H1 (cell line): ENCODE results near the gene PTRH1. TPM values are rescaled to one million over a fixed set of nuclear protein-coding genes. Genes with fewer than 3 reads are reported as not detected.

ENCODE experiments used
- CTCF ChIA-PET: fragments of 300-600 bp; sonication (Branson Sonifier 250); formaldehyde crosslinking; loops from one replicate; lab custom pipeline; 2021; ENCODE audit not compliant: partially characterized antibody; lab: Charles Lee
- POLR2A ChIA-PET: fragments of 300-600 bp; sonication (Branson Sonifier 250); formaldehyde crosslinking; loops from one replicate; lab custom pipeline; 2021; ENCODE audit warnings: inconsistent platforms; ENCODE audit not compliant: partially characterized antibody; lab: Charles Lee
- DNase-seq, 2 experiments: peaks; one replicate each; pipeline versions ENCODE4 v3.0.0 to v3.0.0-alpha.2; 2010 to 2022; ENCODE audit warnings: low spot score in 2 of 2, low read depth in 1 of 2, mixed read lengths in 1 of 2
- FAIRE-seq: peaks from 2 replicates; lab custom pipeline; 2011; peaks lifted over from hg19 to GRCh38; lab: Jason Lieb, UNC
- H2AFZ ChIP-seq: 2 replicates; pipeline ENCODE4 v1.8.1; 2012; ENCODE audit warnings: low read length, inconsistent platforms
- H2AK5ac ChIP-seq: 2 replicates; pipeline ENCODE4 v1.6.1; 2013; ENCODE audit warnings: low read depth, low read length
- H2BK120ac ChIP-seq: replicated peaks from 2 replicates; pipeline ENCODE3; 2013; ENCODE audit warnings: low read depth, low read length, inconsistent platforms
- H2BK12ac ChIP-seq: 2 replicates; pipeline ENCODE4 v1.6.1; 2013; ENCODE audit warnings: low read depth, low read length
- H2BK15ac ChIP-seq: 2 replicates; pipeline ENCODE4 v1.6.1; 2013; ENCODE audit warnings: low read length
- H2BK20ac ChIP-seq: 2 replicates; pipeline ENCODE4 v1.6.1; 2013; ENCODE audit warnings: low read length
- H2BK5ac ChIP-seq: 2 replicates; pipeline ENCODE4 v1.6.1; 2013; ENCODE audit warnings: low read depth, low read length
- H3K14ac ChIP-seq: 2 replicates; pipeline ENCODE4 v1.6.1; 2013; ENCODE audit warnings: inconsistent platforms; ENCODE audit not compliant: insufficient read length
- H3K18ac ChIP-seq: 2 replicates; pipeline ENCODE4 v1.6.1; 2013; ENCODE audit warnings: low read length; ENCODE audit errors: extremely low read depth
- H3K23ac ChIP-seq: 2 replicates; pipeline ENCODE4 v1.6.1; 2013; ENCODE audit warnings: inconsistent platforms; ENCODE audit not compliant: insufficient read length
- H3K23me2 ChIP-seq: 2 replicates; pipeline ENCODE4 v1.6.1; 2013; ENCODE audit warnings: low read depth, low read length
- H3K27ac ChIP-seq: 2 replicates; pipeline ENCODE4 v1.6.1; 2011; ENCODE audit warnings: low read depth, low read length, inconsistent platforms
- H3K27me3 ChIP-seq, 4 experiments: replicated peaks in 1 of 4; 1 replicate in 1 of 4; 2 replicates in 3 of 4; pipeline versions ENCODE4 v1.6.1 to v1.8.1; 2011 to 2013; ENCODE audit warnings: low read length in 3 of 4, mild to moderate bottlenecking in 3 of 4, inconsistent platforms in 2 of 4, mixed read lengths in 2 of 4, moderate library complexity in 1 of 4; ENCODE audit not compliant: control insufficient read depth in 3 of 4, insufficient read depth in 3 of 4; ENCODE audit errors: extremely low read depth in 1 of 4
- H3K36me3 ChIP-seq, 4 experiments: 2 replicates each; pipeline versions ENCODE4 v1.6.1 to v1.8.1; 2011 to 2013; ENCODE audit warnings: mild to moderate bottlenecking in 4 of 4, low read length in 3 of 4, moderate library complexity in 2 of 4, control low read depth in 1 of 4, inconsistent platforms in 1 of 4; ENCODE audit not compliant: insufficient read depth in 4 of 4, control insufficient read depth in 2 of 4
- H3K4ac ChIP-seq: replicated peaks from 2 replicates; pipeline ENCODE3; 2013; ENCODE audit warnings: low read length, low read depth, mixed read lengths, inconsistent platforms; ENCODE audit not compliant: insufficient read length
- H3K4me1 ChIP-seq, 4 experiments: replicated peaks in 1 of 4; 1 replicate in 1 of 4; 2 replicates in 3 of 4; pipeline versions ENCODE4 v1.6.1 to v1.8.1; 2011 to 2013; ENCODE audit warnings: low read length in 3 of 4, inconsistent platforms in 2 of 4, mixed read lengths in 1 of 4; ENCODE audit not compliant: insufficient read depth in 4 of 4, control insufficient read depth in 3 of 4
- H3K4me2 ChIP-seq, 2 experiments: 2 replicates each; pipeline versions ENCODE4 v1.6.1 to v1.8.1; 2011 to 2013; ENCODE audit warnings: low read depth in 2 of 2, low read length in 2 of 2, control low read depth in 1 of 2, inconsistent platforms in 1 of 2, mild to moderate bottlenecking in 1 of 2; ENCODE audit not compliant: insufficient read depth in 1 of 2
- H3K4me3 ChIP-seq, 4 experiments: fragments of 200-600, 300-600 bp in 1 of 4; sonication (generic), shearing (Covaris generic), sonication (Bioruptor Twin) in 1 of 4; 2 replicates each; pipeline versions ENCODE4 v1.5.1 to v1.8.1; 2011 to 2016; ENCODE audit warnings: low read length in 4 of 4, low read depth in 3 of 4, control low read depth in 2 of 4, inconsistent platforms in 2 of 4, mild to moderate bottlenecking in 2 of 4, mixed read lengths in 1 of 4, moderate library complexity in 1 of 4; ENCODE audit not compliant: insufficient read depth in 2 of 4; ENCODE audit errors: extremely low read depth in 1 of 4
- H3K56ac ChIP-seq: replicated peaks from 2 replicates; pipeline ENCODE3; 2013; ENCODE audit warnings: low read depth, mild to moderate bottlenecking, mixed read lengths, low read length, inconsistent platforms; ENCODE audit not compliant: insufficient read length
- H3K79me1 ChIP-seq: 2 replicates; pipeline ENCODE4 v1.6.1; 2013; ENCODE audit warnings: low read depth, low read length, control low read depth
- H3K79me2 ChIP-seq, 2 experiments: 2 replicates each; pipeline versions ENCODE4 v1.6.1 to v1.8.1; 2012 to 2013; ENCODE audit warnings: low read length in 2 of 2, mild to moderate bottlenecking in 2 of 2, inconsistent platforms in 1 of 2; ENCODE audit not compliant: insufficient read depth in 2 of 2, control insufficient read depth in 1 of 2
- H3K9ac ChIP-seq, 4 experiments: replicated peaks in 1 of 4; 1 replicate in 1 of 4; 2 replicates in 3 of 4; pipeline versions ENCODE4 v1.6.1 to v1.8.1; 2011 to 2013; ENCODE audit warnings: low read depth in 3 of 4, low read length in 3 of 4, control low read depth in 2 of 4, mild to moderate bottlenecking in 2 of 4, moderate library complexity in 2 of 4, inconsistent platforms in 1 of 4; ENCODE audit errors: extremely low read depth in 1 of 4
- H3K9me3 ChIP-seq, 2 experiments: 2 replicates each; pipeline versions ENCODE4 v1.6.1 to v1.8.1; 2012 to 2013; ENCODE audit warnings: mild to moderate bottlenecking in 2 of 2, moderate library complexity in 2 of 2, control low read depth in 1 of 2, inconsistent platforms in 1 of 2, low read depth in 1 of 2, low read length in 1 of 2, mixed read lengths in 1 of 2; ENCODE audit not compliant: insufficient read depth in 2 of 2
- H4K20me1 ChIP-seq, 2 experiments: replicated peaks in 1 of 2; 2 replicates each; pipeline versions ENCODE3 to v1.8.1; 2011 to 2013; ENCODE audit warnings: inconsistent platforms in 2 of 2, low read length in 2 of 2, mild to moderate bottlenecking in 1 of 2; ENCODE audit not compliant: insufficient read depth in 2 of 2, control insufficient read depth in 1 of 2
- H4K5ac ChIP-seq: 2 replicates; pipeline ENCODE4 v1.6.1; 2013; ENCODE audit warnings: low read length, low read depth, mixed read lengths, inconsistent platforms; ENCODE audit not compliant: insufficient read length
- H4K8ac ChIP-seq: 2 replicates; pipeline ENCODE4 v1.8.0; 2013; ENCODE audit warnings: mild to moderate bottlenecking, moderate library complexity, low read length, inconsistent platforms; ENCODE audit not compliant: insufficient read depth; ENCODE audit errors: extremely low read depth
- H4K91ac ChIP-seq: replicated peaks from 2 replicates; pipeline ENCODE3; 2013; ENCODE audit warnings: low read length, mixed read lengths, inconsistent platforms; ENCODE audit not compliant: insufficient read length
- CHD2 ChIP-seq: IDR thresholded peaks from 2 replicates; pipeline ENCODE4 v1.6.1; 2012; ENCODE audit warnings: low read length, improper control_type of control experiment
- GTF2F1 ChIP-seq: IDR thresholded peaks from 2 replicates; pipeline ENCODE4 v1.6.1; 2012; ENCODE audit warnings: low read depth, low read length, improper control_type of control experiment, borderline replicate concordance
- KDM4A ChIP-seq: IDR thresholded peaks from one replicate; pipeline ENCODE4 v1.7.1; 2012; ENCODE audit warnings: low read depth, mild to moderate bottlenecking, moderate library complexity, low read length, inconsistent platforms; ENCODE audit not compliant: severe bottlenecking
- KDM5A ChIP-seq: fragments of 200-600 bp; IDR thresholded peaks from 2 replicates; pipeline ENCODE4 v1.7.1; 2012; ENCODE audit warnings: mild to moderate bottlenecking, low read length, inconsistent platforms, mixed read lengths
- PHF8 ChIP-seq: fragments of 200-600 bp; sonication (generic); conservative IDR thresholded peaks from 2 replicates; pipeline ENCODE4 v1.7.1; 2012; ENCODE audit warnings: low read depth, mild to moderate bottlenecking, inconsistent platforms, low read length, moderate library complexity
- SRF ChIP-seq: IDR thresholded peaks from 2 replicates; pipeline ENCODE4 v1.6.1; 2011; ENCODE audit warnings: mild to moderate bottlenecking, low read depth, low read length, moderate library complexity
- TCF12 ChIP-seq: IDR thresholded peaks from 2 replicates; pipeline ENCODE4 v1.6.1; 2011; ENCODE audit warnings: low read depth, mild to moderate bottlenecking, low read length
- WGBS, 2 experiments: shearing (Covaris generic) in 1 of 2; methylation state at CpG; one replicate each; pipeline versions ENCODE4 v1.1.6 to v1.1.7; 2013 to 2015; ENCODE audit warnings: low lambda C conversion rate in 2 of 2, mixed read lengths in 2 of 2, inconsistent platforms in 1 of 2, low coverage in 1 of 2, missing lambda C conversion rate in 1 of 2; ENCODE audit not compliant: insufficient replicate concordance in 2 of 2, insufficient coverage in 1 of 2, insufficient read length in 1 of 2; ENCODE audit errors: extremely low coverage in 1 of 2, missing lambda C conversion rate in 1 of 2; 5-methylcytosine and 5-hydroxymethylcytosine counted together
- polyA plus RNA-seq, 7 experiments: library from polyadenylated mRNA; depleted of rRNA in 3 of 7; stranded (reverse) in 5 of 7; unstranded in 2 of 7; fragments of >200 nt in 5 of 7; fragments of 200-250 nt in 2 of 7; gene quantifications; 1 replicate in 5 of 7; 2 replicates in 1 of 7; 4 replicates in 1 of 7; pipeline versions ENCODE4 v1.2.1 to v1.2.3, GENCODE V29; 2011 to 2013; ENCODE audit warnings: missing spikeins in 2 of 7, mixed read lengths in 2 of 7
- total RNA-seq: library from RNA; stranded (reverse); fragmentation: NEBNext Ultra II Directional; extraction: Animal tissue kit (Norgen Biotek cat#: 25700); gene quantifications from 2 replicates; pipeline ENCODE4 v1.2.1, GENCODE V29; 2021
- TF ChIP-seq, protein P1 (sequence below): IDR thresholded peaks from 2 replicates; pipeline ENCODE4 v1.6.1; 2012; ENCODE audit warnings: inconsistent platforms

Gene PTRH1
- total and polyA plus RNA-seq, 2 of the 8 experiments (the other 6 are each of a cell fraction or from before 2014, with no cell fraction given), result 11.1 to 19.8 TPM

DNA sequence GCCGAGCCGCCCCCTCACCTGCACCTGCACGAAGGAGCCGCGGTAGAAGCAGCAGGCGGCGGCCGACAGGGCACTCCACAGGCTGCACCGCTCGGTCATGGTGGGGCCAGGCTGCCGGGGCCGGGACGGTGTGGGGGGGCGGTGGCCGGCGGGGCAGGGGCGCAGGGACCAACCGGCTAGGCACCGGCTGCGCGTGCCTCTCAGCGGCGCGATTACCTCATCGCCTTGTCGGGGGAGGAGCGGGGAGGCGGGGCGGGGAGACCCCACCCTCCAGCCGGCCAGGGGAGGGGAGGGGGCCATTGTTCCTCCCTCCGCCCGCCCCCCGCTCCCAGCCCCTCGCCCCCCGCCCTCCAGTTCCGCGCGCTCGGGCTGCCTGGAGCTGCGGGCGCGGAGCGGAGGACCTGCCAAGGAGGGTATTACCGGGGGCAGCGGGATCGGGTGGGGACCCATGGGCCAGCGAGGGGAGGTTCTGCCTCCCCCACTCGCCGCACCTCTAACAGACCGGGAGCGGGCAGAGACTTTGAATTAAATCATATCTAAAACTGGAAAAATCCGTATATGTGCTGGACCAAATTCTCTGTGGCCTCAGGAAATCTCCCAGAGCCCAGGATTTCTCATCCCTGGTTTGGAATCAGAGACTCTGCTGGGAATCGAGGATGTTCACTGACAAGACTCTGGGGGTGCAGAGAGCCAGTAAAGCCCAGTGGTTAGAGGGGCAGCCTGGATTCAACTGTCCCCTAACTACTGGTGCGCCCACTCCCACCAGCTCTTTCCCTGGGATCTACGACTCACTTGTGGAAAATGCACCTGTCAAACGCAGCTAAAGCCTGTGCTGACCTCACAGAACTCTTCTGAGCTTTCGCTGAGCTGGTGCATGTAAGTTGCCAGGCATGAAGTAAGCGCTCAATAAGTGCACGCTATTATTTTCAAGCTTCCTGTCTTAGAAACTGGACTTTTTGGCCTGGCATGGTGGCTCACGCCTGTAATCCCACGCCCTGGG lies 39.9 kb upstream of the PTRH1 start:
- H2BK5ac ChIP-seq, result no peak overlapping the region
- no peaks in the 10 kb centered on the region for H3K79me1 ChIP-seq
- H3K4me2 ChIP-seq, result peak overlapping the region; percentile 80 to 98
- ChIA-PET POLR2A (interaction anchor here (0.6 to 2.4 kb wide), 9 partner anchors 9 to 120 kb away, joined by 3 to 12 read pairs (median 4); no protein-coding TSS in a partner anchor), CTCF (interaction anchor here (0.6 to 3.5 kb wide), 9 partner anchors 8 to 1134 kb away, joined by 3 to 18 read pairs (median 3); partner anchors contain the start of genes SH2D3C and TOR2A)
- H3K9ac ChIP-seq, result peak overlapping the region in 3 of 4 experiments; percentile 38 to 69 (median 59); a peak in 2 of 7 replicates
- no peak overlapping the region for H2BK120ac ChIP-seq
- peaks cover 13% of the 10 kb centered on the region; the same call in 1 of the 2 replicates for H3K23me2 ChIP-seq
- H3K56ac ChIP-seq, result no peak overlapping the region
- peaks cover 0 to 4% (median 1%) of the 10 kb centered on the region in 4 experiments; a peak in 4 of 7 replicates for H3K4me1 ChIP-seq
- no peak overlapping the region for H3K4ac ChIP-seq
- H3K18ac ChIP-seq, result no peak overlapping the region
- H3K9me3 ChIP-seq, result no peaks in the 10 kb centered on the region
- peaks cover 5 to 21% of the 10 kb centered on the region in 2 experiments for H4K20me1 ChIP-seq
- no peak for FAIRE-seq
- H2BK12ac ChIP-seq, result no peak overlapping the region
- no peak overlapping the region for H2AFZ ChIP-seq
- no peak overlapping the region; the same call in 1 of the 2 replicates for H4K8ac ChIP-seq
- peak; percentile 38 to 79 for DNase-seq
- TF ChIP-seq GTF2F1, result no peak
- peak; percentile 40; the same call in 1 of the 2 replicates for TF ChIP-seq PHF8
- peak; percentile 19 for TF ChIP-seq KDM4A
- TF ChIP-seq SRF, result no peak
- no peak for TF ChIP-seq KDM5A
- no peak for TF ChIP-seq TCF12
- TF ChIP-seq, protein P1, sequence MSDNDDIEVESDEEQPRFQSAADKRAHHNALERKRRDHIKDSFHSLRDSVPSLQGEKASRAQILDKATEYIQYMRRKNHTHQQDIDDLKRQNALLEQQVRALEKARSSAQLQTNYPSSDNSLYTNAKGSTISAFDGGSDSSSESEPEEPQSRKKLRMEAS, result peak; percentile 36; the same call in 1 of the 2 replicates
- TF ChIP-seq CHD2, result no peak
- H4K5ac ChIP-seq, result no peak overlapping the region
- no peaks in the 10 kb centered on the region for H3K36me3 ChIP-seq
- no peak overlapping the region for H4K91ac ChIP-seq
- no peak overlapping the region for H2BK20ac ChIP-seq
- H3K23ac ChIP-seq, result no peak overlapping the region
- H2BK15ac ChIP-seq, result no peak overlapping the region
- no peak overlapping the region; the same call in 1 of the 2 replicates for H3K27ac ChIP-seq
- no peak overlapping the region for H2AK5ac ChIP-seq
- WGBS, 2 experiments, result 26% methylated on average over 22 of the region's 61 CpGs; no CpG with 5 or more reads in 1 of the 2 experiments
- H3K27me3 ChIP-seq, result peaks cover 0 to 16% (median 8%) of the 10 kb centered on the region in 4 experiments; a peak in 6 of 7 replicates
- H3K14ac ChIP-seq, result no peak overlapping the region
- H3K4me3 ChIP-seq, result peak overlapping the region; percentile 59 to 96 (median 76)
- no peaks in the 10 kb centered on the region for H3K79me2 ChIP-seq
